CD4-positive, alpha-beta T cell treated with Interleukin-17A for 4 hours (primary cell): Measurements from ENCODE around the gene KYNU.
A peak's percentile ranks its signal among the peaks of the same experiment; 100 is the strongest.
"Not testable (repeated sequence)": the region's sequence is repeated elsewhere in the genome, so short reads cannot be mapped to it uniquely, and the experiment has no call there.

ENCODE experiments used
- DNase-seq: peaks from one replicate; pipeline ENCODE4 v3.0.0-alpha.2; 2020; ENCODE audit warnings: mixed read lengths

Gene KYNU

GRCh38 chr2:143030127-143030526 lies 152.7 kb downstream of the KYNU start:
- DNase-seq = no peak

- DNase-seq = peak; percentile 70
Measured at GRCh38 chr2:143034292-143035074, 157.0 kb downstream of the KYNU start.

- no peak for DNase-seq
Measured at GRCh38 chr2:143051465-143051864, 174.0 kb downstream of the KYNU start.

DNA sequence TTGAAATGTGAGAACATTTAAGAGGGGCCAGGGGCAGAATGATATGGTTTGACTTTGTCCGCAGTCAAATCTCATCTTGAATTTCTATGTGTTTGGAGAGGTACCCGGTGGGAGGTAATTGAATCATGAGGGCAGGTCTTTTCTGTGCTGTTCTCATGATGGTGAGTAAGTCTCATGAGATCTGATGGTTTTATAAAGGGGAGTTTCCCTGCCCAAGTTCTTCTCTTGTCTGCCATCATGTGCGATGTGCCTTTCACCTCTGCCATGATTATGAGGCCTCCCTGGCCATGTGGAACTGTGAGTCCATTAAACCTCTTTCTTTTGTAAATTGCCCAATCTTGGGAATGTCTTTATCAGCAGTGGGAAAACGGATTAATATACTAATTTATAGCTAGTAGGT lies 176.0 kb downstream of the KYNU start:
- not testable (repeated sequence) for DNase-seq

GRCh38 chr2:143056550-143056949 lies 179.1 kb downstream of the KYNU start:
- no peak for DNase-seq

DNA sequence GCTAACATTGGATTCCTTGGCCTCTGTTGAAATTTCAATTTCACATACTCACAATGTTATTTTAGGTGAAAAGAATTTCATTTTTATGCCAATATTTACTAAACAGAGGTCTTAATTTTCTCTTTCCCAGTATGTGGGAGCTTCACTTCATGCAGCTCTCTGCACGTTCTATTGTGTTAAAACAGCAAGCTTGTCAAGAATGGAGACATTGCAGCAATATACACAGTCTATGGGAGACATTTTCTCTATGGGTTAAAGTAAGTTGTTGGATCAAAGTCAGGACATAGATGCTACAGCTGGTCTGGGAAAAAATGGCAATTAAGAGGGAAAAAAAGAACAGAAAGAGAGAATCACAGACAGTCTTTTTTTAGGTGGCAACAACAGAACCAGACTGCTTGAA lies 181.4 kb downstream of the KYNU start:
- DNase-seq = no peak

- no peak for DNase-seq
Measured at GRCh38 chr2:143063612-143064200, 186.2 kb downstream of the KYNU start.

DNA sequence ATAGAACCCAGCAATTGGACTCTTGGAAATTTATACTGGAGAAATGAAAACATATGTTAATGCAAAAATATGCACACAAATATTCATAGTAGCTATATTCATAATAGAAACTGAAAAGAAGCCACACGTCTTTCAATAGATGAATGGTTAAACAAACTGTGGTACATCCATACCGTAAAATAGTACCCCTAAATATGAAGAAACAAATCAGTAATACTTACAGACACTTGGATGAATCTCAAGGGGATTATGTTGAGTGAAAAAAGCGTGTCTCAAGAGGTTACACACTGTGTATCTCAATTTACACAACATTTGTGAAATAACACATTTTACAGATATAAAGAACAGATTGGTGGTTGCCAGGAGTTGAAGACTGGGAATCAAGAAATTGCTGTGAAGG lies 190.6 kb downstream of the KYNU start:
- no peak for DNase-seq

DNA sequence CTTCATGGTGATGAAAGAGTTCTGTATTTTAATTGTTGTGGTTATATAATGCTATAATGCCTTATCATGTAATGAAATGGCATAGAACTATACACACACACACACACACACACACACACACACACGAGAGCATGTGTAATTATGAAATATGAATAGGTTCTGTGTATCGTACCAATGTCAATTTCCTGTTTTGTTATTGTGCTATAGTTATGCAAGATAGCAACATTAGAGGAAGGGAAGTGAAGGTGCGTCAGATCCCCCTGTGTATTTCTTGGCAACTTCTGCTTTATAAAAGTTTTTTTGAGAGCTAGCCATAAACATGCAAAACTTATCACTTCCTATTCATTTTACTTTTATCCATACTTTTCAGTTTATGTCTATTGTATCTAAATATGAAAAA lies 191.0 kb downstream of the KYNU start:
- DNase-seq = no peak

- no peak for DNase-seq
Measured at GRCh38 chr2:143070704-143071103, 193.2 kb downstream of the KYNU start.

DNA sequence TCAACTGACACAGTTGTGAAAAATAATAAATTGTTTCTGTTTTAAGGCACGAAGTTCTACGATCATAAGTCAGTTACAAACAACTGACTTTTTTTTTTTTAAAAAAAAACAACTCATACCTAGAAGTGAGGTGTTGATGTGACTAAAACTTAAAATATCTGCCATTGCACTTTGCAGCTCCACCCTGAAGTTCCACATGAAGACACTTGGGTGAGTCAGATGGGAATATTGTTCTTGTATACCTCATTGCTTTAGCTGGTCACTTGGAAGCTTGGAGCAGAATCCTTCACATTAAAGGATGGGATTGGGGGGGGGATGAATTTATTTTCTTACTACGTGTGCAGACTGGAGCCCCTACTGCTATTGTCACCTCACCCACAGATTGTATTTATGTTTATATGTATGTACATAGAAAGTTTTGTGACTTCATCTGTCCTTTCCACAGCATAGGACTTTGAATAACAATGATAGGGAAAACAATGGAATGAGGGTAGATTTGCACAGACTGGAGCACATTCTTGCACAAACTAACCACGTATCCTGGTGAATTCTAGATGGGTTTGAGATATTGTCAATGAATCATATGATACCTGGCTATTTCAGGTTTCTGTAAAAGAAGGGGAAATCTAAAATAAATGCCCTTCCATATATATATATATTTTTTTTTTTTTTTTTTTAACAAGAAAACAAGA lies 193.9 kb downstream of the KYNU start:
- DNase-seq = no peak

DNA sequence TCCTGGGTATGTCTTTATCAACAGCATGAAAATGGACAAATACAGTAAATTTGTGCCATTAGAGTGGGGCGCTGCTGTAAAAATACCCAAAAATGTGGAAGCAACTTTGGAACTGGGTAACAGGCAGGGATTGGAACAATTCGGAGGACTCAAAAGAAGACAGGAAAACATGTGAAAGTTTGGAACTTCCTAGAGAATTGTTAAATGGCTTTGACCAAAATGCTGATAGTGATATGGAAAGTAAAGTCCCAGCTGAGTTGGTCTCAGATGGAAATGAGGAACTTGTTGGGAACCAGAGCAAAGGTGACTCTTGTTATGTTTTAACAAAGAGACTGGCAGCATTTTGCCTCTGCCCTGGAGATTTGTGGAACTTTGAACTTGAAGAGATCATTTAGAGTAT lies 197.4 kb downstream of the KYNU start:
- not testable (repeated sequence) for DNase-seq

DNA sequence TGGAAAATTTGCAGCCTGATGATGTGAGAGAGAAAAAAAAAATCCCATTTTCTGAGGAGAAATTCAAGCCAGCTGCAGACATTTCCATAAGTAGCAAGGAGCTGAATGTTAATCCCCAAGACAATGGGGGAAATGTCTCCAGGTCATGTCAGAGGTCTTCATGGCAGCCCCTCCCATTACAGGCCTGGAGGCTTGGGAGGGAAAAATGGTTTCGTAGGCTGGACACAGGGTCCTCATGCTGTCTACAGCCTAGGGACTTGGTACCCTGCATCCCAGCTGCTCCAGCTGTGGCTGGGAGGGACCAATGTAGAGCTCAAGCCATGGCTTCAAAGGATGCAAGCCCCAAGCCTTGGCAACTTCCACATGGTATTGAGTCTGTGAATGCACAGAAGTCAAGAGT lies 198.2 kb downstream of the KYNU start:
- DNase-seq = no peak

DNA sequence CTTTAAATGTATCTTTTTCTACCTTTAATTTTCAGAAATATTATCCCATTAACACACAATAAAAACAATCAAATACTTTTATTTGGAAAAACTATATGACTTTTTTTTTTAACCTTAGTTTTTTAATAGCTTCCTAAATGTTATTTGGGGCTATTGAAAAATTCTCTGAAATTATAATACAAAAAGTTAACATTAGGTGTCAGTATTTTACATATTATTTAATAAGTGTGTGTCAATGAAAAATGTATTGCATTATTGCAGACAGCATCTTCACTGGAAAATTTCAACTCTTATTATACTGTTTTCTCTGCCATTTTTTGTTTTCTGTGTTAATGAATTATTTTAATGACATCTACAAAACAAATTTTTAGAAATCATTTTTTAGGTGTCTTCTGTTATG lies 200.6 kb downstream of the KYNU start:
- no peak for DNase-seq

GRCh38 chr2:143081616-143082015 lies 204.2 kb downstream of the KYNU start:
- no peak for DNase-seq

GRCh38 chr2:143083636-143084035 lies 206.2 kb downstream of the KYNU start:
- no peak for DNase-seq

DNA sequence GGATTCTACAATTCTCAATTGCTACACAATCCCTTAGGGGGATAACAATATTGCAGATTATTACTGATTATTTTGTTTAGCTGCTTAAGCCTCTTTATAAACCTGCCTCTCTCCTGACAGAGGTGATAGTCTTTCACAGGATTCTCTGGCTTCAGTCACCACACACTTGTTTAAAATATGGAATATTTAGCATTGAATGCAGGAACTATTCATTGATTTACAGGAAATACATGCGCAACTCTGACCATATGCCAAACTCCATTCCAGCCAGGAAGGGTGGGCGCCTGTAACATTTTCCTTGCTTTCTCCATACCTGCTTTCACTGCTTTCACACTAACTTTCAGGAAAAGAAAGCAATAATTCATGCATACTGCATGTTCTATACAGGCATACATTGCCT lies 207.0 kb downstream of the KYNU start:
- DNase-seq = no peak

DNA sequence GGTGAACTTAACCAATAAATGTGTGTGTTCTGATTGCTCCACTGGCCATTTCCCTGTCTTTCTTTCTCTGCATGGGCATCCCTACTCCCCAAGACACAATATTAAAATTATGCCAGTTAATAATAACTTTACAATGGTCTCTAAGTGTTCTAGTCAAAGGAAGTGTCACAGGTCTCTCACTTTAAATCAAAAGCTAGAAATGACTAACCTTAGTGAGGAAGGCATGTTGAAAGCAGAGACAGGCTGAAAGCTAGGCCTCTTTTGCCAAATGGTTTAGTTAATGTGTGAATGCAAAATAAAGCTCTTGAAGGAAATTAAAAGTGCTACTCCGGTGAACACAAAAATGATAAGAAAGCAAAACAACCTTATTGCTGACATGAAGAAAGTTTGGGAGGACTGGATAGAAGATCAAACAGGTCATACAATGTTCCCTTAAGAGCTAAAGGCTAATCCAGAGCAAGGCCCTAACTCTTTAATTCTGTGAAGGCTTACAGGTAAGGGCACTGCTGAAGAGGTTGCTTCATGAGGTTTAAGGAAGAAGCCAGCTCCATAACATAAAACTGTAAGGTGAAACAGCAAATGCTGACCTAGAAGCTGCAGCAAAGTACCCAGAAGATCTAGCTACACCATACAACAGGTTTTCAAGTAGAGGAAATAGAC lies 207.8 kb downstream of the KYNU start:
- DNase-seq = no peak

DNA sequence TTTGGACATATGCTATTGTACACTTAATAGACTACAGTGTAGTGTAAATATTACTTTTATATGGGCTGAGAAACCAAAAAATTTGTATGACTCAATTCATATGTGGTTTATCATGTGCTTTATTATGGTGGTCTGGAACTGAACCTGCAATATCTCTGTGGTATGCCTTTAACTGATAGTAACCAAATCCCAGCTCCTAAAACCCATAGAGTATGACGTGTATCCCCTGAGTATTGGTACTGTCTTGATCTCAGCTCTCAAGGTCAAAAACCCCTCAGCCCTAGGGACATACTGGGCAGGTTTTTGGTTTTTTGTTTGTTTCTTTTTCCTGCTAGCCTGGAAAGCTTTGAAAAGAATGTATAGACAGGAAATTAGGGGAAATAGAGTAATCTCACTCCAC lies 209.6 kb downstream of the KYNU start:
- DNase-seq = no peak

- DNase-seq = no peak
Measured at GRCh38 chr2:143088388-143088787, 210.9 kb downstream of the KYNU start.

DNA sequence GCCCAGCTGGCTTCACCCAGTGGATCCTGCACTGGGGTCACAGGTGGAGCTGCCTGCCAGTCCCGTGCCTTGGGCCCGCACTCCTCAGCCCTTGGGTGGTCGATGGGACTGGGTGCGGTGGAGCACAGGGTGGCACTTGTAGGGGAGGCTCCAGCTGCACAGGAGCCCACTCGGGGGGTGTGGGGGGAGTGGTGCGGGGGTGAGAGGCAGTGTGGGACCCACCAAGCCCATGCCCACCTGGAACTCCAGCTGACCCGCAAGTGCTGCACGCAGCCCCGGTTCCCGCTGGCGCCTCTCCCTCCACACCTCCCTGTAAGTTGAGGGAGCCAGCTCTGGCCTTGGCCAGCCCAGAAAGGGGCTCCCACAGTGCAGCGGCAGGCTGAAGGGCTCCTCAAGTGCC lies 212.1 kb downstream of the KYNU start:
- not testable (repeated sequence) for DNase-seq
